NOMO-1 (cell line): ENCODE data around the gene ZSCAN25.
"Not testable (repeated sequence)": the region's sequence is repeated elsewhere in the genome, so short reads cannot be mapped to it uniquely, and the experiment has no call there.

Experiments
- DNase-seq, 2 experiments: peaks; one replicate each; lab custom pipeline; 2025; ENCODE audit not compliant: unreplicated experiment in 2 of 2; lab: John Stamatoyannopoulos, UW

Gene ZSCAN25

GRCh38 chr7:99644431-99644830, 27.7 kb downstream of the ZSCAN25 start:
- no peak for DNase-seq

- no peak for DNase-seq
Measured at GRCh38 chr7:99645590-99645989, 28.8 kb downstream of the ZSCAN25 start.

GRCh38 chr7:99648843-99649242, 32.1 kb downstream of the ZSCAN25 start:
- no peak for DNase-seq

- DNase-seq = no peak
Measured at GRCh38 chr7:99651290-99651689, 34.5 kb downstream of the ZSCAN25 start.

- no peak for DNase-seq
Measured at GRCh38 chr7:99652671-99653070, 35.9 kb downstream of the ZSCAN25 start.

GRCh38 chr7:99653269-99653668, 36.5 kb downstream of the ZSCAN25 start:
- not testable (repeated sequence) for DNase-seq

GRCh38 chr7:99653754-99654153, 37.0 kb downstream of the ZSCAN25 start:
- no peak for DNase-seq

- not testable (repeated sequence) for DNase-seq
Measured at GRCh38 chr7:99654626-99655025, 37.9 kb downstream of the ZSCAN25 start.

- DNase-seq = not testable (repeated sequence)
Measured at GRCh38 chr7:99657879-99658278, 41.1 kb downstream of the ZSCAN25 start.

- no peak for DNase-seq
Measured at GRCh38 chr7:99665312-99666012, 48.7 kb downstream of the ZSCAN25 start.

- no peak for DNase-seq
Measured at GRCh38 chr7:99666013-99666395, 49.3 kb downstream of the ZSCAN25 start.

GRCh38 chr7:99667179-99667578, 50.4 kb downstream of the ZSCAN25 start:
- DNase-seq = no peak

GRCh38 chr7:99668541-99668940, 51.8 kb downstream of the ZSCAN25 start:
- no peak for DNase-seq

- DNase-seq = no peak
Measured at GRCh38 chr7:99669782-99670181, 53.0 kb downstream of the ZSCAN25 start.

- no peak for DNase-seq
Measured at GRCh38 chr7:99672573-99672972, 55.8 kb downstream of the ZSCAN25 start.

- DNase-seq = no peak
Measured at GRCh38 chr7:99674995-99675742, 58.4 kb downstream of the ZSCAN25 start.

GRCh38 chr7:99677013-99677647, 60.4 kb downstream of the ZSCAN25 start:
- no peak for DNase-seq

GRCh38 chr7:99677648-99678045, 60.9 kb downstream of the ZSCAN25 start:
- DNase-seq = no peak

- no peak for DNase-seq
Measured at GRCh38 chr7:99679032-99679399, 62.3 kb downstream of the ZSCAN25 start.

GRCh38 chr7:99679400-99680191, 62.9 kb downstream of the ZSCAN25 start, which contains the start of gene CYP3A5:
Gene CYP3A5 (minus strand): TSS chr7:99679996. CDS start chr7:99679896, 100 bp downstream.
- DNase-seq = no peak
